Gastrocnemius medialis (tissue), 4 donors: ENCODE measurements around the gene POLD1. TPM values are rescaled to one million over a fixed set of nuclear protein-coding genes. Genes with fewer than 3 reads are reported as not detected.

Experiments
- ATAC-seq, 2 donors: fragments of 150-250 bp; one replicate each; pipeline ENCODE4 v1.9.1; 2016
- DNase-seq, 2 donors: peaks; one replicate each; pipeline ENCODE4 v3.0.0-alpha.2; 2019
- H3K27ac ChIP-seq, 4 donors: fragments of 200-600 bp; sonication (generic); 1 replicate in 1 of 4; 2 replicates in 3 of 4; pipeline ENCODE4 v1.5.1; 2016 to 2018; ENCODE audit warnings: mild to moderate bottlenecking in 2 of 4, moderate library complexity in 1 of 4
- H3K27me3 ChIP-seq, 3 donors: fragments of 200-600 bp; sonication (generic) in 2 of 3; 1 replicate in 1 of 3; 2 replicates in 2 of 3; pipeline versions ENCODE4 v1.5.1 to v1.6.0; 2016 to 2019; ENCODE audit warnings: mild to moderate bottlenecking in 1 of 3, moderate library complexity in 1 of 3
- H3K36me3 ChIP-seq, 2 donors: fragments of 200-600 bp; sonication (generic) in 1 of 2; one replicate each; pipeline ENCODE4 v1.5.1; 2017 to 2018
- H3K4me1 ChIP-seq, 2 donors: fragments of 200-600 bp; sonication (generic) in 1 of 2; one replicate each; pipeline ENCODE4 v1.5.1; 2016 to 2017; ENCODE audit warnings: mild to moderate bottlenecking in 2 of 2
- H3K4me3 ChIP-seq, 4 donors: fragments of 200-600 bp; sonication (generic) in 3 of 4; 1 replicate in 1 of 4; 2 replicates in 3 of 4; pipeline ENCODE4 v1.5.1; 2016 to 2019; ENCODE audit warnings: mild to moderate bottlenecking in 2 of 4
- H3K9me3 ChIP-seq, 3 donors: fragments of 200-600 bp; sonication (generic) in 2 of 3; 1 replicate in 1 of 3; 2 replicates in 2 of 3; pipeline ENCODE4 v1.5.1; 2016 to 2019
- POLR2A ChIP-seq, 2 donors: fragments of 450-650 bp; IDR thresholded peaks; one replicate each; pipeline ENCODE4 v1.6.1; 2017; ENCODE audit warnings: antibody characterized with exemption in 2 of 2, mild to moderate bottlenecking in 2 of 2, moderate library complexity in 2 of 2
- in situ Hi-C, 4 donors: fragments of 200-750 bp; cut with MboI; loops; one replicate each; pipeline versions ENCODE4 v1.15.0 to v1.8.0; 2017; ENCODE audit warnings: low sequenced_read_pairs in 4 of 4
- intact Hi-C: fragments of 100-400 bp; cut with DNase I; formaldehyde crosslinking; loops from one replicate; pipeline ENCODE4 v1.15.1; 2023; ENCODE audit warnings: low total_unique reads
- total RNA-seq, 4 donors: library from RNA; depleted of rRNA; stranded (reverse); fragments of >200 nt; gene quantifications; one replicate each; pipeline versions ENCODE4 v1.1.0 to v1.2.3, GENCODE V29; 2016
- TF ChIP-seq, protein P1 (sequence below), 5 experiments: fragments of 450-650 bp in 3 of 5; fragments of 200-600 bp in 2 of 5; sonication (generic) in 2 of 5; IDR thresholded peaks in 4 of 5; conservative IDR thresholded peaks in 1 of 5; 1 replicate in 4 of 5; 2 replicates in 1 of 5; pipeline ENCODE4 v1.5.1; 2016 to 2019; ENCODE audit warnings: antibody characterized with exemption in 5 of 5, mild to moderate bottlenecking in 3 of 5, moderate library complexity in 3 of 5

POLD1 gene
- total RNA-seq, 4 donors from 2014 or later: 4.0 to 18.3 (median 6.0) TPM

DNA sequence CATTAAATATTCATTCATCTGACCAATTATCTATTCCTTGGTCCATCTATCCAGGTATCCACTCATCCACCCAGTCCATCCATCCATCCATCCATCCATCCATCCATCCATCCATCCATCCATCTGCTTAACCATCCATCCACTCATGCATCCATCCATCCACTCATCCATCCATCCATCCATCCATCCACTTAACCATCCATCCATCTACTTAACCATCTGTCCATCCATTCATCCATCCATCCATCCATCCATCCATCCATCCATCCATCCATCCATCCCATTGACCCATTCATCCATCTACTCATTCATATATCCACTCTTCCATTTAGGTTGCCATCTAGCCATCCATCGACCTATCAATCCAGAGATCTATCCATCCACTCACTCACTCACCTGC is 59.9 kb downstream of the POLD1 start:
- H3K4me3 ChIP-seq: no peak overlapping the region
- in situ Hi-C loops: no loop called here

DNA sequence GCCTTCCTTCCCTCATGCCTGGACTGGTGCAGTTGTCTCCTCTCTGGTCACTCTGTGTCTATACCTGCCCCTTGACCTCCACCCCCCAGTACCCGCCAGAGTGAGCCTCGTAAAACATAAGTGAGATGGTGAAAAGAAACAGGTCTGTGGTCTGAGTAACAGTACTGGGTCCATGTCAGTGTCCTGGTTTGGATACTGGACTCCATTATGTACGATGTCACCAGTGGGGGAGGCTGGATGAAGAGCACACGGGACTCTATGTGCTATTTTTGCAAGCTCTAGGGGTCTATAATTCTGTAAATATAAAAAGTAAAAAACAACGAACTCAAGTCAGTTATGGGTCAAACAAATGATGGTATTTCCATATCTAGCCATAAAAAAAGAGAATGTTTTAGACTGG is 62.9 kb downstream of the POLD1 start:
- H3K9me3 ChIP-seq: no peaks in the 10 kb centered on the region
- no peak for DNase-seq

More for the DNA sequence above, 59.9 kb downstream of the POLD1 start:
- H3K36me3 ChIP-seq: no peaks in the 10 kb centered on the region
- no peak overlapping the region for H3K27ac ChIP-seq
- H3K4me1 ChIP-seq: no peaks in the 10 kb centered on the region
- TF ChIP-seq, protein P1, sequence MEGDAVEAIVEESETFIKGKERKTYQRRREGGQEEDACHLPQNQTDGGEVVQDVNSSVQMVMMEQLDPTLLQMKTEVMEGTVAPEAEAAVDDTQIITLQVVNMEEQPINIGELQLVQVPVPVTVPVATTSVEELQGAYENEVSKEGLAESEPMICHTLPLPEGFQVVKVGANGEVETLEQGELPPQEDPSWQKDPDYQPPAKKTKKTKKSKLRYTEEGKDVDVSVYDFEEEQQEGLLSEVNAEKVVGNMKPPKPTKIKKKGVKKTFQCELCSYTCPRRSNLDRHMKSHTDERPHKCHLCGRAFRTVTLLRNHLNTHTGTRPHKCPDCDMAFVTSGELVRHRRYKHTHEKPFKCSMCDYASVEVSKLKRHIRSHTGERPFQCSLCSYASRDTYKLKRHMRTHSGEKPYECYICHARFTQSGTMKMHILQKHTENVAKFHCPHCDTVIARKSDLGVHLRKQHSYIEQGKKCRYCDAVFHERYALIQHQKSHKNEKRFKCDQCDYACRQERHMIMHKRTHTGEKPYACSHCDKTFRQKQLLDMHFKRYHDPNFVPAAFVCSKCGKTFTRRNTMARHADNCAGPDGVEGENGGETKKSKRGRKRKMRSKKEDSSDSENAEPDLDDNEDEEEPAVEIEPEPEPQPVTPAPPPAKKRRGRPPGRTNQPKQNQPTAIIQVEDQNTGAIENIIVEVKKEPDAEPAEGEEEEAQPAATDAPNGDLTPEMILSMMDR (IDR thresholded peaks at IDR 0.05 in 4 of 5, conservative IDR thresholded peaks at IDR 0.05 in 1 of 5): no peak
- no peak for TF ChIP-seq POLR2A (IDR thresholded peaks at IDR 0.05)
- ATAC-seq (no peak), DNase-seq (no peak)
- no peaks in the 10 kb centered on the region for H3K9me3 ChIP-seq
- no peaks in the 10 kb centered on the region for H3K27me3 ChIP-seq
- intact Hi-C loops: no loop called here

DNA sequence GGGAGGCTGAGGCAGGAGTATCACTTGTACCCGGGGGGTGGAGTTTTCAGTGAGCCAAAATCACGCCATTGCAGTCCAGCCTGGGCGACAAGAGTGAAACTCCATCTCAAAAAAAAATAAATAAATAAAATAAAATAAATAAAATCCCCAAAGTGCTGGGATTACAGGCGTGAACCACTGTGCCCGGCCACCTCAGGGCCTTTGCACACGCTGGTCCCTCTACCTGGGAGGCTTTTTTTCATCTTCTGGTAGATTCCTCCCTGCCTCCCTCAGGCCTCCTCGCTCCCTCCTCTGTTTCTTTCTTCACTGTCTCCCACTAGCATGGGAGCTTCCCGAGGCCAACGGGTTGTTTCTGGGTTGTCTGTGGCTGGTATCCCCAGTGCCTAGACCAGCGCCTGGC is 63.6 kb downstream of the POLD1 start:
- TF ChIP-seq POLR2A (IDR thresholded peaks at IDR 0.05): no peak
- TF ChIP-seq, protein P1 (IDR thresholded peaks at IDR 0.05 in 4 of 5, conservative IDR thresholded peaks at IDR 0.05 in 1 of 5): no peak
- intact Hi-C loops (no loop called here), in situ Hi-C loops (no loop called here)
- DNase-seq: no peak
- H3K4me3 ChIP-seq: no peak overlapping the region
- H3K27me3 ChIP-seq: no peaks in the 10 kb centered on the region
- peak overlapping the region in 1 of 4 donors; percentile 39 for H3K27ac ChIP-seq
- H3K36me3 ChIP-seq: no peaks in the 10 kb centered on the region
- no peak for ATAC-seq
- H3K9me3 ChIP-seq: no peaks in the 10 kb centered on the region
- no peaks in the 10 kb centered on the region for H3K4me1 ChIP-seq

More for the DNA sequence above, 62.9 kb downstream of the POLD1 start:
- peak overlapping the region in 1 of 4 donors; percentile 39 for H3K27ac ChIP-seq
- ATAC-seq: no peak
- in situ Hi-C loops: no loop called here
- TF ChIP-seq POLR2A (IDR thresholded peaks at IDR 0.05): no peak
- TF ChIP-seq, protein P1 (IDR thresholded peaks at IDR 0.05 in 4 of 5, conservative IDR thresholded peaks at IDR 0.05 in 1 of 5): no peak
- no peaks in the 10 kb centered on the region for H3K36me3 ChIP-seq
- no peak overlapping the region for H3K4me3 ChIP-seq
- H3K27me3 ChIP-seq: no peaks in the 10 kb centered on the region
- H3K4me1 ChIP-seq: no peaks in the 10 kb centered on the region
- intact Hi-C loops: no loop called here

DNA sequence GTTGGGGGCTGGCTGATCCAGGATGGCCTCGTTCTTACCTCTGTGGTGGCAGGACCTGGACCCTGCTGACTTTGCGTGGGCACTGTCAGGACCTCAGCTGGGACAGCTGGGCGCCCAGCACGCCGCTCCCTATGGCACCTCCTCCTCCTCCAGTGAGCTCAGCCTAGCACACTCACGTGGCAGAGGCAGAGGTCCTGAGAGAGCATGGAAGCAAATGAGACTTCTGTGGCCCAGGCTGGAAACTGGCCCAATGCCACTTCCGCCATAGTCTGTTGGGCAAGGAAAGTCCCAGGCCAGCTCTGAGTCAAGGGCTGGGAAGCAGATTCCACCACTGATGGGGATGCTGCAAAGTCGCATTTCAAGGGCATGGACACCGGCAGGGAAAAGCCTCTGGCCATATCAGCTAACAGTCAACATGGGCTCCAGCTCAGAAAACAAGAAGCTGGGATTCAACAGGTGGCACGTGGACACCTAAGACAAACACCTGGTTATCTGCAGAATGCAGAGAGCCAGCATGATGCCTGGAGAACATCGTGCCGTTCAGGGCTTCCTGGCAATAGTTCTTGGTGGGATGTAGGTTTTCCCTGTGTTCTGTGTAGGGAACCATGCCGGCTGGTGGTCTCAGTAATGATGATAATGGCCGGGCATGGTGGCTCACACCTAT is 65.2 kb downstream of the POLD1 start:
- no peaks in the 10 kb centered on the region for H3K27me3 ChIP-seq
- TF ChIP-seq, protein P1 (IDR thresholded peaks at IDR 0.05 in 4 of 5, conservative IDR thresholded peaks at IDR 0.05 in 1 of 5): no peak
- TF ChIP-seq POLR2A (IDR thresholded peaks at IDR 0.05): no peak
- H3K27ac ChIP-seq: peak overlapping the region in 1 of 4 donors; percentile 69
- DNase-seq: peak in 1 of 2 donors; percentile 67
- ATAC-seq: peak; percentile 39 to 78
- intact Hi-C loops (no loop called here), in situ Hi-C loops (no loop called here)
- H3K4me1 ChIP-seq: no peaks in the 10 kb centered on the region
- no peaks in the 10 kb centered on the region for H3K9me3 ChIP-seq
- H3K4me3 ChIP-seq: no peak overlapping the region
- H3K36me3 ChIP-seq: no peaks in the 10 kb centered on the region
